ENCODE data around the gene KCNK4.
"Not testable (repeated sequence)": the region's sequence is repeated elsewhere in the genome, so short reads cannot be mapped to it uniquely, and the experiment has no call there.

KCNK4 gene

DNA sequence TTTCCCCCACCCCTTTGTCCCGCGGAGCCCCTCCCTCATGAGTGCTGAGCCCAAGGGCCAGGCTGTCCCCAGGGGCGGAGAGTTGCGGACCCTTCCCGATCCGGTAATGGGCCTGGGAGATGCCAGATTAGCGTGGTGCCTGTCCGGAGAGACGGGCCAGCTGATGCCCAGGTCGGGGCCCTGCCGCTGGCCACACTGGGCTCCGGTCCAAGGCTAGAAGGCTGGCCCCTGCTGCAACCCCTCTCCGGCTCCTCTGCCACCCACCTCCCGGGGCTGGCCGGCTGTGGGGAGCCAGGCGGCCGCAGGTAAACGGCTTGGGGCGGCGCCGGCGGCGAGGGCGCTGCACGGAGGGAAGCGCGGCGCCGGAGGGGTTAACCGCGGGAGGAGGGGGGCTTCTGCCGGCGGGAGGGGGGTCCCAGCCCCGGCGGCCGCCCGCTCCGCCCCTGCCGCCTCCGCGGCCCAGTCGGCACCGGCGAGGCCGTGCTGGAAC, at the start of gene KCNK4:
TSS of gene KCNK4 (plus strand) at position 41 of the 490 bp plus-strand sequence. CDS start 1,717 bp downstream, outside the sequence.
- DNase-seq, result no peak

DNA sequence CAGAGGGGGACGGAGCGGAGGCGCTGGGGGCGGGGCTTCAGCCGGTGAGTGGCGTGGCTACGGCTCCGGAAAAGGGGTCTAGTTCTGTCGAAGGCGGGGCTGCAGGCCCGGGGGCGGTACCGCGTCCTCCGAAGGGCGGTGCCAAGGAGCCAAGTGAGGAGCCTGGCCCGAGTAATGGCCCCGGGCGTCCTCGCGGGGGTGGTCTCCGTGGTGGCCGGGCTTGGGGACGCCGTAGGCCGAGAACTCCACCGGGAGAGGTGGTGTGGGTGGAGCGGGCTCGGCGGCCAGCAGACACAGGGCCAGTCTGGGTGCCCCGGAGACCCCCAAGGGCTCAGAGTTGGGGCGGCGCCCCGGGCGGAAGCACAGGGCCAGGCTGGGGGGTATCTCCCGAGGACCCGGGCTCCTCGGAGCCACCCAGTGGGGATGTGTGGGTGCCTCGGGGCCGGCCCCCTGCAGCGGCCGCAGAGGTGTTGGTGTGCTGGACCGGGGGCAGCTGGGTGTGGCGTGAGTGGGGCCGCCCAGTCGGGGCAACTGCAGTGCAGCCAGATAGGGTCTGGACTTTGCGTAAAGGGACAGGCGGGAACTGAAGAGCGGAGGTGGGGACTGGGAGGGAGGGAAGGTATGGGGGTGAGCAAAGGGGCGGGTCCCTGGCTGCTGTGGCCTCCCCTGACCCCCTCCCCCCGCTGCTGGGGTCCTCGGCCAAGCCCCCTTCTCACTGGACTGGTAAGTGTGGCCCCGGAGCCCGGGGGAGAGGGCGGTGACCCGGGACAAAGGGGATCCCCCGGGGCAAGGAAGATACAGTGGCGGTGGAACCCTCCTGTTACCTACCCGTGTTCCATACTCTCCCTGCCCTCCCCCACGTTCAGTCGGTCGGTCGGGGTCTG, 49.4 kb upstream of the KCNK4 start:
- peak; percentile 19 for DNase-seq

DNA sequence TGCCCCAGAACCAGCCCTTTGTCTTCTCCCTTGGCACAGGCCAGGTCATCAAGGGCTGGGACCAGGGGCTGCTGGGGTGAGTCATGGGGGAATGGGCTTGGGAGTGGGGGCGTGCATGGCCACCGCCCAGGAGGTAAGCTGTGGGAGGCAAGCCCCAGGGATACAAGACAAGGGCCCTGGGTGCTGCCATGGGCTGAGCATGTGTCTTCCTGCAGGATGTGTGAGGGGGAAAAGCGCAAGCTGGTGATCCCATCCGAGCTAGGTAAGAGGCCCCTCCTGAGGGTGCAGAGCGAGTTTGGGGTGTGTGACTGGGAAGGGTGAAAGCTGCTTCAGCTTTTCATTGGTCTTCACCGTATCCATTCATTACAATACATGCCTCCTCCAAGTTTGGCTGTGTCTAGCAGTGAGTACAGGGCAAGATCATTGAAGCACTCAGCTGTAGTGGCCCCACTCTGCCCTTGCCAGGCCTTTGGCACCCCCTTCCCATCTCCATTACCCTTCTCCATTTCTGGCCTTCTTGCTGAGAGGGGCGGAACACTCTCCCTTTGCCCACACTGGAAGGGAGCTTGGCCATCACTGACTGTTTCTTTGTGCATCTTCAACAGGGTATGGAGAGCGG, 47.8 kb upstream of the KCNK4 start:
- DNase-seq, result no peak

- no peak for DNase-seq
Measured at GRCh38 chr11:64244107-64244506, 47.0 kb upstream of the KCNK4 start.

- no peak for DNase-seq
Measured at GRCh38 chr11:64244966-64245365, 46.1 kb upstream of the KCNK4 start.

DNA sequence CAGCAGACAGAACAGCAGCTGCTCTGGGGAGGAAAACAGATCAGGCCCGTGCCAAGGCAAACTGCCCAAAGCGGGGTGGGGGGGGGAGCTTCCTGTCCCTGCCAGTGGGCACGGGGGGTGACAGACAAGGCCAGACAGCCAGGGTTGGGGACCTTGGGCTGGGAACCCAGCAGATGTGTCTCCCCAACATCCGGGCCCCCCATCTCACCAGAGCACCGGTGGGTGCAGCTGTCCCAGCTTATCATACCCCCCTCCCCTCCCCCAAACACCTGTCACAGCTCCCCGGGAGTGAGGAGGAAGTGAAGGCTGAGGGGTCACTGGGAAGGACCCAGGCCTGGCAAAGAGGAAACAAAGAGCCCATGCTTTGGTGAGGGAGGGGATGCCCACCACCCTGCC, 45.7 kb upstream of the KCNK4 start:
- peak; percentile 66 for DNase-seq

- DNase-seq, result peak; percentile 69
Measured at GRCh38 chr11:64245797-64246620, 45.1 kb upstream of the KCNK4 start.

DNA sequence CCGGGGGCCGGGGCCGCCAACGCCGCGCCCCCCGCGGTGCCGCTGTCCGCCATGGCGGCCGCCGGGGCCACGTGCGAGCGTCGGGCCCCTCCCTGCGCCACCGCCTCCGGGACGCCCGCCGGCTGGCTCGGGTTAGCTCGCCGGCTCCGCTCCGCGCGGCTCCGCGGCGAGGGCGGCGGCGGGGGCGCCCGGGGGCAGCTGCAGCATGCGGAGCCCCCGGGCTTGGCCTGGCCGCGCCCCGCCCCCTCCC, 44.6 kb upstream of the KCNK4 start:
- not testable (repeated sequence) for DNase-seq

DNA sequence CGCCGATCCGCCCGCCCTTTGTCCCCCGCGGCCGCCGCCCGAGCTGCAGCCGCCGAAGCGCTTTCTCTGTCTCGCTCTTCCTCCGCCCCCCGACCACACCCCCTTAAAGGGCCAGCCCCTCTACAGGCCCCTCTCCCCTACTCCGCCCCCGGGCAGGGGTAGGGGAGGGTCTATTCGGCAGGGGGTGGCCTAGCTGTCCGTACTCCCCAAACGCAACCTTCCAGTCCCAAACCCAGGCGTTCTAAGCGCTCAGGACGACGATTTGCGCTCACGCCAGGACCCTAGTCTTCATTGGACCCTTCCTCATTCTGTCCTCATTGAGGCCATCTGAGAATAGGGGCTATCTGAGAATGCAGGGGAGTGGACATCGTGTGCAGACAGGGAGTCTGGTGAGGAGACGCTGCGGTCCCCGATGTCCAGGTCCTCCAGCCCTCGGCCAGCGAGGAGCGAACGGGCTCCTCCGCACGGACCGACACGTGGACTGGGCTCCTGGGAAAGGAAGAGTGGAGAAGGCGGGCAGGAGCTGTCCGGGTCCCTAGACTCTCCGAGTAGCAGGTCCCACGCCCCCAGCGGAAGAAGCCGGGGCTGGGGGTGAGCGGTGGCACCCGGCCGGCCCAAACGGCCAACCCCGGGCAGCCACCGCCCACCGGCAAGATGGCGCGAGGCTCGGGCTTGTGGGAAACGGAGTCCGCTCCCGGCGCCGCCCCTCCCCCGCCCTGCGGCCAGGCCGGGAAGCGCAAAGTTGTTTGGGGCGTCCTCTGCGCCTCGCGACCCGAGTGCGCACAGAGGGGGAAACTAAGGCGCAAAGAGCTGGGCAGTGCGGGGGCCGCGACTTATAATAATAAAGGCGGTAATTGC, 44.0 kb upstream of the KCNK4 start, which contains the start of gene PPP1R14B:
TSS of gene PPP1R14B (minus strand) at position 73 of the 858 bp plus-strand sequence. CDS start 270 bp downstream, outside the sequence.
- DNase-seq, result peak; percentile 82

DNA sequence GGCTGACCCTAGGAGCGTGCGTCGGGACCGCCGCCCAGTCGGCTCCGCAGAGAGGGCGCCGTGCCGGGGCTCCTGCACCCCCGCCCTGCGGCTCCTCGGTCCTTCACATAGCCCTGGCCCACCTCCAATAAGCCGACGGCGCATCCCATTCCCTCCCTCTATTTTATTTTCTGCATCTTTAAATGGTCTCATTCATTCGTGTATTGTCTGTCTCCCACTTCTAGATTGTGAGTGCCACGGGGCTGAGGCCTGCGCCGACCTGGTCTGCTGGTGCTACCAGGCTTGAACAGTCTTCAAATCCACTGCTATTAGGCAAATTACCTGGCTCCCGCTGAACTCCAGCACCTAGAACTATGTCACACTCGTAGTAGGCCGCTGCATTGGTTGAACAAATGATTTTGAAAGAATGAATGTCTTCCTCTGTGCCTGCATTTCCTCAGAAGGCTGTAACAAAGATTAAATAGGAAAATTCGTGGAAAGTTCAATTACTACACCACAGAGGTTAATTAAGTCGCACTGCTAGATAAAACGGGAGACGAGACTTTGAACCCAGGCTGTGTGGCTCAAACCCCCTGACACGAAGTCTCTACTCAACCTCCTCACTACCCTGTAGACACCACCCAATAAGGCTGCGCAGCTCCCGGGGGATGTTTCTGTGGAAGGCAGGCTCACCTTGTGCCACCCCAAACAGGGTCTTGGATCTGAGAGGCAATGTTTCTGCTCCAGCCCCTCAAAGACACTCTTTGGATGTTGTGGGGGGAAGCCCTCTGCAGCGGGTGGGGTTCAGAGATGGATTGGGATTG, 43.2 kb upstream of the KCNK4 start:
- DNase-seq, result no peak

GRCh38 chr11:64248578-64248977, 42.5 kb upstream of the KCNK4 start:
- DNase-seq, result no peak

DNA sequence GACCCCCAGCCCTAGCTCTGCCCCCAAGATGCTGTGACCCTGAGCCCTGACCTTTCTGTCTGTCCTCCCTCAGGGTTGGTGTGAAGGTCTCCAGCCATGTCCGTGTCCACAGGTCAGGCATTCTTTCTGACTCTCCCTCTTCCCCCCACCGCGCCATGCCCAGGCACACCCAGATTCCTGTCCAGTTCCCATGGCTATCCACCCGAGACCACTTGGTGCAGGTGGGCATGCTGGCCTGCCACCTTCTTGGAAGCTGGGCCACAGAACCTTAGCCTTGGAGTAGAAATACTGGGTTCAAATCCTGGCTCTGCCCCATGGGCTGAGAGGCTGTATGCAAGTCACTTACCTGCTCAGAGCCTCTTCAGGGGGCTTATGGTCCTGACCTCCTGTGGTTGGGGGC, 42.1 kb upstream of the KCNK4 start:
- no peak for DNase-seq

DNA sequence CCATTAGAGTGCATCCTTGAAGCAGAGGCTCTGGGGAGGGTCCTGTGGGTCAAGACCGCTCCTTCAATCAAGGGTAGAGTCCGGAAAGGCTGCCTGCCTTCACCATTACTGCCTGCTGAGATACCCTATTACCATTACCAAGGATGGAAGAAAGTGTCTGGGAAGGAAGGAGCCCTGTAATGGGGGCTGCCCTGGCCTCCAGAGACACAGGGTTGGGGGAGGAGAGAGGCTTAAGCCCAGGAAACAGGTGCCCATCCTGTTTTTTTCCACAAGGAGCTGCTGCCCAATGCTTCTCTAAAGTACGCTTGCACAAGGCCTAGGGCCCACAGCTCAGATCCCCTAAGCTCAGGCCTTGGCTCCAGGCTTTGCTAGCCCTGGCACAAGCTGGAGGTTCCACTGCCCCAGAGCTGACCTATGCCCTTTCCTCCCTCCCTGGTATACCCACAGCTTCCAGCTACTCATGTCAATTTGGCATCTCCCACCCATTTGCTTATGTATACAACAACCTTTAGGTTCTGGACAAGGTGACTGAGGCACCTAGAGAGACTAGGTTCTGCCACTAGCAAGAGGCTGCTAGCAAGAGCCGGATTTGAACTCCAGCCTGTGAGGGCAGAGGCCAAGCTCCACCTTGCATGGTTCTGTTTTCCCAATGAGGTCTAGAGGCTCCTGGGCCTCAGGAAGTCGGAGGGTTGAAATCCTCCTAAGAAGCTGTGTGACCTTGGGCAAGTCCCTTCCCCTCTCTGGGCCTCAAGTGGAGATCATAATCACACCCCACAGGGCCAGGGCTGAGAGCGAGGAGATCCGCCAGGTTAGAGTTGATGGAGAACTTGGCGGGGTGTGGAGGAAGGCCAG, 41.3 kb upstream of the KCNK4 start:
- no peak for DNase-seq

- no peak for DNase-seq
Measured at GRCh38 chr11:64250415-64251015, 40.6 kb upstream of the KCNK4 start.

GRCh38 chr11:64251016-64251752, 39.9 kb upstream of the KCNK4 start, which contains the start of gene PLCB3:
Gene PLCB3 (plus strand): TSS chr11:64251530. CDS start chr11:64251650, 120 bp downstream.
- peak; percentile 70 for DNase-seq

DNA sequence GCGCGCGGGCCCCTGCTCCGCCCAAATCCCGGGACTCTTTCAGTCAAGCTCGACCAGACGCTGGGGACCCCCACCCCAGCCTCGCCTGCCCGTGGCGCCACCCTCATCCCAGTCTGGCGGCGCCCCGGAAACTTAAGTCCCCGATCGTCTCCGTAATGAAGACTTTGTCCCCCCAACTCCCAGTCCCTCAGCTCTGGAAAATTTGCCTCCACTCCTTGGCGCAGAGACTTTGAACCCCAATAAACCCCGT, 39.4 kb upstream of the KCNK4 start:
- DNase-seq, result no peak

DNA sequence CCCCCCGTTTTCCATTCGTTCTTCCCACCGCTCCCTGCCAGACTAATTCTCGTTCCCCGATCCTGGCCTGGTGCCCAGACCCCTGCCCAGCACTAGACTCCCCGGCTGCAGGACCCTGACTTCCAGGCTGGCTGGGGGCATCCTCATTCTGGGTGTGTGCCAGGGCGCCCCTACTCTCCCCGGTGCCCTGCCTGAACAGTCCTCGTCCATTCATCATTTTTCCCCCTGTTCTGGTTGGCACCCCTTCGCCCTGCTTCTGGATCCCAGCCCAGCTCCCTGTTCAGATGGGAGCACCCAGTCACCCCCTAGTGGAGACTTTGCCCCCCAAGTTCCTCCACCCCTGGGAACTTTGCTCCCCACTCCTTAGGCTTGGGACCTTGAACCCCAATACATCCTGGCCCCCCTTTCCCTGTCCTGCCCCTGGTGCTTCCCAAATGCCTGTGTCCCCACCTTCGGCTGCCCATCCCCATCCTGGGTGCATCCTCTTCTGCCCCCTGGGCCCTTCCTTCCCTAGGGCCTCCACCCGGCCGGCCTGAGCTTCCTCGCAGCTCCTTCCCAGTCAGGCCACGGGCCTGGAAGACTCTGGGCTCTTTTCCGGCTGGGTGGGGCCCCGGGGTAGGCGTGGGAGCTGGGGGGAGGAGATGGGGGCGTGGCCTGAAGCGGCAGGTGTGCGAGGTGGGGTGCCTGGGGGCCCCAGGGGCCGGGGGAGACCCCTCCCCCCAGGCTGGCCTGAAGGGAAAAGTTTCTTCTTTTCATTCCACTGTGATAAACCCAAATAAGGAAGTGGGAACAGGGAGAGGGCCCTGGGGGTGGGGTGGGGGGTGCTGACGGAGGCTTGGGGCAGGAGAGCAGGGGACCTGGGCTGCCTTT, 38.9 kb upstream of the KCNK4 start:
- DNase-seq, result no peak

GRCh38 chr11:64253043-64253442, 38.1 kb upstream of the KCNK4 start:
- DNase-seq, result no peak

DNA sequence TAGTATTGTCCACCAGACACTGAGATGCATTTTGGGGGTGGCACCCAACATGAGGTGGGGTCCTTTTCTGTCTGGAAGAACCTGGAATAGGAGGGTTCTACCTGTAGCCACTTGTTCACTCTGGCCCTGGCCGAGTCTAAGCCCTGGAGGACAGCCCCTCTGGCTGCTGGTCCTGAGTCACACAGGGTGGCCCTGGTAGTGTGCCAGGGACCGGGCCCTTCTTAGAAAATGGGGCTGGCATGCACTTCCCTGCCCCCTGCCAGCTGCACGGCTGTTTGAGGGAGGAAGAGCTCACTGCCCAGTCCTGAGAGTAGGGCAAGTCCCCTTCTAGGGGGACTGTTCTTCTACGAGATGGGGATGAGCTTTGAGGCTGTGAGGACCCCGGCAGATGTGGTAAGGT, 37.6 kb upstream of the KCNK4 start:
- DNase-seq, result no peak
